Osteocyte (in vitro differentiated cells): ENCODE data around the gene LCN2. TPM values are rescaled to one million over a fixed set of nuclear protein-coding genes. Genes with fewer than 3 reads are reported as not detected.
"Not testable (repeated sequence)": the region's sequence is repeated elsewhere in the genome, so short reads cannot be mapped to it uniquely, and the experiment has no call there.

Experiments
- DNase-seq: peaks from one replicate; pipeline ENCODE4 v3.0.0; 2021; ENCODE audit warnings: mixed read lengths; ENCODE audit not compliant: unreplicated experiment; ENCODE audit errors: extremely low spot score
- H3K27ac Mint-ChIP-seq: one replicate; pipeline ENCODE4 v1.8.0; 2021; ENCODE audit warnings: mild to moderate bottlenecking, mixed read lengths; ENCODE audit not compliant: unreplicated experiment
- H3K27me3 Mint-ChIP-seq: one replicate; pipeline ENCODE4 v1.8.0; 2021; ENCODE audit warnings: mixed read lengths; ENCODE audit not compliant: unreplicated experiment
- H3K36me3 Mint-ChIP-seq: one replicate; pipeline ENCODE4 v1.8.0; 2021; ENCODE audit warnings: mixed read lengths; ENCODE audit not compliant: unreplicated experiment
- H3K4me1 Mint-ChIP-seq: one replicate; pipeline ENCODE4 v1.8.0; 2021; ENCODE audit warnings: mixed read lengths; ENCODE audit not compliant: unreplicated experiment
- H3K4me3 Mint-ChIP-seq: one replicate; pipeline ENCODE4 v1.8.0; 2021; ENCODE audit warnings: mild to moderate bottlenecking, moderate library complexity, mixed read lengths; ENCODE audit not compliant: unreplicated experiment
- H3K9me3 Mint-ChIP-seq: one replicate; pipeline ENCODE4 v1.8.0; 2021; ENCODE audit warnings: mixed read lengths; ENCODE audit not compliant: unreplicated experiment
- total RNA-seq: library from RNA; stranded (reverse); gene quantifications from 2 replicates; pipeline ENCODE4 v1.2.1, GENCODE V29; 2021
- TF ChIP-seq, protein P1 (sequence below): fragments of 200-600 bp; sonication (generic); IDR thresholded peaks from 2 replicates; pipeline ENCODE4 v1.5.0; 2021; ENCODE audit warnings: antibody characterized with exemption, mild to moderate bottlenecking, moderate library complexity

Gene LCN2
- total RNA-seq, 1 donor from 2014 or later: not detected

DNA sequence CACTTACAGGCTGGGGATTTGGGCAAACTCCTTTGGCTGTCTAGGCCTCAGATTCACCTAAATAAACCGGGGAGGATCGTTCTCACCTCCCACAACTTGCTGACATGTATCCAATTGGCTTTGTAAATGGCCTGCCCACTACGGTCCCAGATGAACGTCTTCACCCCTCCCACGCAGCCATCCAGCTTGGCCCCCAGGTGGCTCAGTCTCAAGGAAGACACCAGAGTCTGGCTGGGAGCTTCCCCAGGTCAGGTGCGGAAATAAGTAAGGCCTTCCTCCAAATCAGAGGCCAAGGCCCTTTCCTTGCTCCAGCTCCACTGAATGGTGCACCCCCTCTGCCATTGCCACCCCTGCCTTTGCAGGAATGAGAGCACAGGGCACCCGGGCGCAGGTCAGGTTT lies 30.7 kb downstream of the LCN2 start:
- no peaks in the 10 kb centered on the region for H3K4me1 Mint-ChIP-seq
- DNase-seq: no peak
- no peak overlapping the region for H3K27ac Mint-ChIP-seq
- TF ChIP-seq, protein P1, sequence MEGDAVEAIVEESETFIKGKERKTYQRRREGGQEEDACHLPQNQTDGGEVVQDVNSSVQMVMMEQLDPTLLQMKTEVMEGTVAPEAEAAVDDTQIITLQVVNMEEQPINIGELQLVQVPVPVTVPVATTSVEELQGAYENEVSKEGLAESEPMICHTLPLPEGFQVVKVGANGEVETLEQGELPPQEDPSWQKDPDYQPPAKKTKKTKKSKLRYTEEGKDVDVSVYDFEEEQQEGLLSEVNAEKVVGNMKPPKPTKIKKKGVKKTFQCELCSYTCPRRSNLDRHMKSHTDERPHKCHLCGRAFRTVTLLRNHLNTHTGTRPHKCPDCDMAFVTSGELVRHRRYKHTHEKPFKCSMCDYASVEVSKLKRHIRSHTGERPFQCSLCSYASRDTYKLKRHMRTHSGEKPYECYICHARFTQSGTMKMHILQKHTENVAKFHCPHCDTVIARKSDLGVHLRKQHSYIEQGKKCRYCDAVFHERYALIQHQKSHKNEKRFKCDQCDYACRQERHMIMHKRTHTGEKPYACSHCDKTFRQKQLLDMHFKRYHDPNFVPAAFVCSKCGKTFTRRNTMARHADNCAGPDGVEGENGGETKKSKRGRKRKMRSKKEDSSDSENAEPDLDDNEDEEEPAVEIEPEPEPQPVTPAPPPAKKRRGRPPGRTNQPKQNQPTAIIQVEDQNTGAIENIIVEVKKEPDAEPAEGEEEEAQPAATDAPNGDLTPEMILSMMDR: no peak
- no peaks in the 10 kb centered on the region for H3K9me3 Mint-ChIP-seq
- no peak overlapping the region for H3K4me3 Mint-ChIP-seq
- peaks cover 48% of the 10 kb centered on the region for H3K36me3 Mint-ChIP-seq
- no peaks in the 10 kb centered on the region for H3K27me3 Mint-ChIP-seq

DNA sequence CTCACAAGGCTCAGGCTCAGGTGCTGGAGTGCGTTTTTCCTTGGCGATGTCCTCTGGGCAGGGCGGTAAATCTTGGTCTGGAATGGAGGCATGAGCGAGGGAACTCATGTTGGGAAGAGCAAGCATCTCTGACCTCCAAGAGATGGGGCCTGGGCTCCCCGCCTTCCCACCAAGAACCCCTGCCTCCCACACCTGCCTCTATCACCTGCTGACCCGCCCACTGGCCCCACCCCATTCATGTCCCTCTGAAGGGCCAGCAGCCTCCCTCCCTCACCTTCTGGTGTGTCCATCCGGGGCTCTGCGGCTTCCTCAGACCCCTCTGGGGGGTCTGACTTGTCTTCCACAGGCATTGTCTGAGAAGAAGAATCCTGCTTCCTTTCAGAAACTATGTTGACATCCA lies 31.2 kb downstream of the LCN2 start:
- no peaks in the 10 kb centered on the region for H3K27me3 Mint-ChIP-seq
- no peak overlapping the region for H3K4me3 Mint-ChIP-seq
- DNase-seq: no peak
- H3K4me1 Mint-ChIP-seq: no peaks in the 10 kb centered on the region
- peaks cover 44% of the 10 kb centered on the region for H3K36me3 Mint-ChIP-seq
- no peak overlapping the region for H3K27ac Mint-ChIP-seq
- no peaks in the 10 kb centered on the region for H3K9me3 Mint-ChIP-seq
- TF ChIP-seq, protein P1: no peak

GRCh38 chr9:128181480-128181879 lies 32.2 kb downstream of the LCN2 start:
- not testable (repeated sequence) for H3K27me3 Mint-ChIP-seq, H3K27ac Mint-ChIP-seq, H3K4me1 Mint-ChIP-seq, H3K9me3 Mint-ChIP-seq, DNase-seq, H3K4me3 Mint-ChIP-seq
- peaks cover 42% of the 10 kb centered on the region for H3K36me3 Mint-ChIP-seq
- TF ChIP-seq, protein P1: peak; percentile 56

- Mint-ChIP-seq H3K27ac (no peak overlapping the region), H3K4me3 (no peak overlapping the region), H3K4me1 (no peaks in the 10 kb centered on the region), H3K9me3 (no peaks in the 10 kb centered on the region), H3K27me3 (no peaks in the 10 kb centered on the region), H3K36me3 (peaks cover 50% of the 10 kb centered on the region)
- DNase-seq: no peak
- TF ChIP-seq, protein P1: no peak
Observed at GRCh38 chr9:128182893-128183588, 33.8 kb downstream of the LCN2 start.

GRCh38 chr9:128185979-128186965 lies 37.0 kb downstream of the LCN2 start:
- H3K27me3 Mint-ChIP-seq: no peaks in the 10 kb centered on the region
- H3K9me3 Mint-ChIP-seq: no peaks in the 10 kb centered on the region
- H3K4me3 Mint-ChIP-seq: no peak overlapping the region
- H3K27ac Mint-ChIP-seq: no peak overlapping the region
- TF ChIP-seq, protein P1: no peak
- DNase-seq: no peak
- peaks cover 13% of the 10 kb centered on the region for H3K4me1 Mint-ChIP-seq
- H3K36me3 Mint-ChIP-seq: peaks cover 38% of the 10 kb centered on the region
